Upper lobe of left lung (tissue), 4 donors: ENCODE measurements around the gene RTL10.

Source experiments
- CTCF ChIP-seq, 6 experiments: fragments of 450-650 bp in 4 of 6; fragments of 200-600 bp in 2 of 6; sonication (generic) in 2 of 6; IDR thresholded peaks; one replicate each; pipeline ENCODE4 v1.5.1; 2016 to 2019; ENCODE audit warnings: antibody characterized with exemption in 6 of 6
- POLR2A ChIP-seq, 4 donors: fragments of 450-650 bp; IDR thresholded peaks; one replicate each; pipeline ENCODE4 v1.5.1; 2016 to 2017; ENCODE audit warnings: antibody characterized with exemption in 4 of 4, mild to moderate bottlenecking in 2 of 4
- POLR2AphosphoS5 ChIP-seq, 2 donors: sonication (generic); formaldehyde crosslinking; IDR thresholded peaks; one replicate each; pipeline ENCODE4 v1.5.1; 2017; ENCODE audit warnings: antibody characterized with exemption in 2 of 2

- no peak for TF ChIP-seq POLR2AphosphoS5 (IDR thresholded peaks at IDR 0.05)
- no peak for TF ChIP-seq POLR2A (IDR thresholded peaks at IDR 0.05)
- no peak for TF ChIP-seq CTCF (IDR thresholded peaks at IDR 0.05)
These were observed 12.1 kb downstream of the RTL10 start for GRCh38 chr22:19842393-19843106.
